GM18511 (cell line): ENCODE results near the gene MEAK7.

Source experiments
- ATAC-seq: cut with Tn5 transposase; IDR thresholded peaks from one replicate; pipeline ENCODE4 v1.9.1; 2021; ENCODE audit warnings: mild to moderate bottlenecking, moderate library complexity; ENCODE audit not compliant: unreplicated experiment

The MEAK7 gene

GRCh38 chr16:84496991-84497390 lies 7.5 kb downstream of the MEAK7 start:
- ATAC-seq = no peak

- ATAC-seq = no peak
Observed at GRCh38 chr16:84495506-84495905, 9.0 kb downstream of the MEAK7 start.

- ATAC-seq = no peak
Observed at GRCh38 chr16:84489131-84489530, 15.3 kb downstream of the MEAK7 start.

- no peak for ATAC-seq
Observed at GRCh38 chr16:84487358-84487757, 17.1 kb downstream of the MEAK7 start.

- ATAC-seq = no peak
Observed at GRCh38 chr16:84486551-84487235, 17.8 kb downstream of the MEAK7 start.

- ATAC-seq = no peak
Observed at GRCh38 chr16:84486126-84486525, 18.3 kb downstream of the MEAK7 start.

GRCh38 chr16:84485255-84486010 lies 19.0 kb downstream of the MEAK7 start:
- no peak for ATAC-seq

GRCh38 chr16:84484579-84485254 lies 19.7 kb downstream of the MEAK7 start:
- no peak for ATAC-seq

GRCh38 chr16:84483882-84484565 lies 20.4 kb downstream of the MEAK7 start:
- no peak for ATAC-seq

- ATAC-seq = no peak
Observed at GRCh38 chr16:84482951-84483881, 21.2 kb downstream of the MEAK7 start.

GRCh38 chr16:84482001-84482891 lies 22.2 kb downstream of the MEAK7 start:
- no peak for ATAC-seq

GRCh38 chr16:84481051-84481735 lies 23.3 kb downstream of the MEAK7 start:
- no peak for ATAC-seq

GRCh38 chr16:84479716-84480450 lies 24.6 kb downstream of the MEAK7 start:
- ATAC-seq = no peak

- ATAC-seq = no peak
Observed at GRCh38 chr16:84478172-84478947, 26.1 kb downstream of the MEAK7 start.

- no peak for ATAC-seq
Observed at GRCh38 chr16:84477661-84478060, 26.8 kb downstream of the MEAK7 start.

GRCh38 chr16:84476401-84476800 lies 28.1 kb downstream of the MEAK7 start:
- ATAC-seq = no peak

- ATAC-seq = no peak
Observed at GRCh38 chr16:84475643-84476240, 28.7 kb downstream of the MEAK7 start.
